Measurements from ENCODE around the gene HDLBP. TPM values are rescaled to one million over a fixed set of nuclear protein-coding genes. Genes with fewer than 3 reads are reported as not detected.

HDLBP gene
- total RNA-seq, 1 donor from 2014 or later = 989 TPM

GRCh38 chr2:241308832-241309500 is 6.5 kb downstream of the HDLBP start:
- Mint-ChIP-seq H3K27ac (ENCODE audit: unreplicated experiment) (peak overlapping the region; percentile 67), H3K9me3 (ENCODE audit: low read depth) (no peaks in the 10 kb centered on the region), H3K4me3 (ENCODE audit: unreplicated experiment) (no peak overlapping the region), H3K36me3 (ENCODE audit: low read depth) (no peaks in the 10 kb centered on the region), H3K27me3 (ENCODE audit: low read depth) (no peaks in the 10 kb centered on the region), H3K4me1 (ENCODE audit: low read depth) (peaks cover 66% of the 10 kb centered on the region)
- DNase-seq (ENCODE audit: low spot score) = no peak
- TF ChIP-seq CTCF (IDR thresholded peaks at IDR 0.05) = no peak

- no peaks in the 10 kb centered on the region for H3K36me3 Mint-ChIP-seq (ENCODE audit: low read depth)
- TF ChIP-seq CTCF (IDR thresholded peaks at IDR 0.05) = no peak
- peak overlapping the region; percentile 83 for H3K27ac Mint-ChIP-seq (ENCODE audit: unreplicated experiment)
- peaks cover 60% of the 10 kb centered on the region for H3K4me1 Mint-ChIP-seq (ENCODE audit: low read depth)
- no peak for DNase-seq (ENCODE audit: low spot score)
- H3K4me3 Mint-ChIP-seq (ENCODE audit: unreplicated experiment) = no peak overlapping the region
- no peaks in the 10 kb centered on the region for H3K9me3 Mint-ChIP-seq (ENCODE audit: low read depth)
- no peaks in the 10 kb centered on the region for H3K27me3 Mint-ChIP-seq (ENCODE audit: low read depth)
Measured at GRCh38 chr2:241308267-241308666, 7.2 kb downstream of the HDLBP start.

- H3K9me3 Mint-ChIP-seq (ENCODE audit: low read depth) = no peaks in the 10 kb centered on the region
- H3K27ac Mint-ChIP-seq (ENCODE audit: unreplicated experiment) = no peak overlapping the region
- peaks cover 50% of the 10 kb centered on the region for H3K4me1 Mint-ChIP-seq (ENCODE audit: low read depth)
- TF ChIP-seq CTCF (IDR thresholded peaks at IDR 0.05) = no peak
- no peaks in the 10 kb centered on the region for H3K27me3 Mint-ChIP-seq (ENCODE audit: low read depth)
- DNase-seq (ENCODE audit: low spot score) = no peak
- H3K36me3 Mint-ChIP-seq (ENCODE audit: low read depth) = no peaks in the 10 kb centered on the region
- H3K4me3 Mint-ChIP-seq (ENCODE audit: unreplicated experiment) = no peak overlapping the region
Measured at GRCh38 chr2:241307055-241307454, 8.4 kb downstream of the HDLBP start.

- H3K27ac Mint-ChIP-seq (ENCODE audit: unreplicated experiment) = no peak overlapping the region
- no peak overlapping the region for H3K4me3 Mint-ChIP-seq (ENCODE audit: unreplicated experiment)
- H3K4me1 Mint-ChIP-seq (ENCODE audit: low read depth) = peaks cover 23% of the 10 kb centered on the region
- TF ChIP-seq CTCF (IDR thresholded peaks at IDR 0.05) = no peak
- H3K9me3 Mint-ChIP-seq (ENCODE audit: low read depth) = no peaks in the 10 kb centered on the region
- H3K36me3 Mint-ChIP-seq (ENCODE audit: low read depth) = no peaks in the 10 kb centered on the region
- DNase-seq (ENCODE audit: low spot score) = no peak
- no peaks in the 10 kb centered on the region for H3K27me3 Mint-ChIP-seq (ENCODE audit: low read depth)
Measured at GRCh38 chr2:241304039-241304670, 11.3 kb downstream of the HDLBP start.

- Mint-ChIP-seq H3K27ac (ENCODE audit: unreplicated experiment) (peak overlapping the region; percentile 49), H3K36me3 (ENCODE audit: low read depth) (no peaks in the 10 kb centered on the region), H3K4me3 (ENCODE audit: unreplicated experiment) (no peak overlapping the region), H3K27me3 (ENCODE audit: low read depth) (no peaks in the 10 kb centered on the region), H3K9me3 (ENCODE audit: low read depth) (no peaks in the 10 kb centered on the region), H3K4me1 (ENCODE audit: low read depth) (peaks cover 14% of the 10 kb centered on the region)
- no peak for DNase-seq (ENCODE audit: low spot score)
- no peak for TF ChIP-seq CTCF (IDR thresholded peaks at IDR 0.05)
Measured at GRCh38 chr2:241302759-241303651, 12.5 kb downstream of the HDLBP start.

Data from chondrocyte (in vitro differentiated cells).